Hepatocyte (in vitro differentiated cells): ENCODE results near the gene APOBEC2.
"Not testable (repeated sequence)": the region's sequence is repeated elsewhere in the genome, so short reads cannot be mapped to it uniquely, and the experiment has no call there.

Experiments
- EZH2 ChIP-seq: fragments of 200-600 bp; sonication (generic); IDR thresholded peaks from 2 replicates; pipeline ENCODE4 v1.6.1; 2016; ENCODE audit warnings: antibody characterized with exemption, mild to moderate bottlenecking, borderline replicate concordance
- EZH2phosphoT487 ChIP-seq: fragments of 200-600 bp; sonication (generic); IDR thresholded peaks from one replicate; pipeline ENCODE4 v1.6.1; 2018; ENCODE audit warnings: antibody characterized with exemption, mild to moderate bottlenecking, low read depth, moderate library complexity; ENCODE audit not compliant: unreplicated experiment, severe bottlenecking
- TF ChIP-seq, protein P1 (sequence below): fragments of 200-600 bp; sonication (generic); IDR thresholded peaks from 2 replicates; pipeline ENCODE4 v1.5.1; 2016; ENCODE audit warnings: antibody characterized with exemption, mild to moderate bottlenecking; ENCODE audit not compliant: poor library complexity

DNA sequence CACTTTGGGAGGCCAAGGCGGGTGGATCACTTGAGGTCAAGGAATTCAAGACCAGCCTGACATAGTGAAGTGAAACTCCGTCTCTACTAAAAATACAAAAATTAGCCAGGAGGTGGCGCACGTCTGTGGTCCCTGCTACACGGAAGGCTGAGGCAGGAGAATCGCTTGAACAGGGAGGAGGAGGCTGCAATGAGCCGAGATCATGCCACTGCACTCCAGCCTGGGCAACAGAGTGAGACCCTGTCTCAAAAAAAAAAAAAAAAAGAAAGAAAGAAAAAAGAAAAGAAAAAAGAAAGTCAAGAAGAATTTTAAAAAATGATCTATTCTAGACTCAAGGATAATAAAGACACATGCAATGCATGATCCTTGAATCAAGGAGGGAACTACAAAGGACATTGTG lies 46.8 kb upstream of the APOBEC2 start:
- TF ChIP-seq, protein P1, sequence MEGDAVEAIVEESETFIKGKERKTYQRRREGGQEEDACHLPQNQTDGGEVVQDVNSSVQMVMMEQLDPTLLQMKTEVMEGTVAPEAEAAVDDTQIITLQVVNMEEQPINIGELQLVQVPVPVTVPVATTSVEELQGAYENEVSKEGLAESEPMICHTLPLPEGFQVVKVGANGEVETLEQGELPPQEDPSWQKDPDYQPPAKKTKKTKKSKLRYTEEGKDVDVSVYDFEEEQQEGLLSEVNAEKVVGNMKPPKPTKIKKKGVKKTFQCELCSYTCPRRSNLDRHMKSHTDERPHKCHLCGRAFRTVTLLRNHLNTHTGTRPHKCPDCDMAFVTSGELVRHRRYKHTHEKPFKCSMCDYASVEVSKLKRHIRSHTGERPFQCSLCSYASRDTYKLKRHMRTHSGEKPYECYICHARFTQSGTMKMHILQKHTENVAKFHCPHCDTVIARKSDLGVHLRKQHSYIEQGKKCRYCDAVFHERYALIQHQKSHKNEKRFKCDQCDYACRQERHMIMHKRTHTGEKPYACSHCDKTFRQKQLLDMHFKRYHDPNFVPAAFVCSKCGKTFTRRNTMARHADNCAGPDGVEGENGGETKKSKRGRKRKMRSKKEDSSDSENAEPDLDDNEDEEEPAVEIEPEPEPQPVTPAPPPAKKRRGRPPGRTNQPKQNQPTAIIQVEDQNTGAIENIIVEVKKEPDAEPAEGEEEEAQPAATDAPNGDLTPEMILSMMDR = peak; percentile 60
- not testable (repeated sequence) for TF ChIP-seq EZH2phosphoT487, EZH2
